GM19043 (cell line): Measurements from ENCODE around the gene STX16.
A peak's percentile ranks its signal among the peaks of the same experiment; 100 is the strongest.

Source experiments
- ATAC-seq: cut with Tn5 transposase; IDR thresholded peaks from one replicate; pipeline ENCODE4 v1.9.1; 2021; ENCODE audit warnings: low read depth; ENCODE audit not compliant: unreplicated experiment

STX16 gene

GRCh38 chr20:58673119-58673518 is 22.0 kb downstream of the STX16 start:
- no peak for ATAC-seq

GRCh38 chr20:58675146-58675584 is 24.1 kb downstream of the STX16 start:
- ATAC-seq: no peak

- no peak for ATAC-seq
Measured at GRCh38 chr20:58675641-58676040, 24.6 kb downstream of the STX16 start.

- ATAC-seq: no peak
Measured at GRCh38 chr20:58676161-58676560, 25.1 kb downstream of the STX16 start.

- ATAC-seq: no peak
Measured at GRCh38 chr20:58677079-58677604, 26.1 kb downstream of the STX16 start.

GRCh38 chr20:58677808-58678207 is 26.7 kb downstream of the STX16 start:
- ATAC-seq: no peak

GRCh38 chr20:58678806-58679205 is 27.7 kb downstream of the STX16 start:
- no peak for ATAC-seq

- no peak for ATAC-seq
Measured at GRCh38 chr20:58682656-58683531, 31.8 kb downstream of the STX16 start.

- no peak for ATAC-seq
Measured at GRCh38 chr20:58684291-58684690, 33.2 kb downstream of the STX16 start.

GRCh38 chr20:58685988-58686387 is 34.9 kb downstream of the STX16 start:
- ATAC-seq: no peak

GRCh38 chr20:58688414-58688813 is 37.3 kb downstream of the STX16 start:
- no peak for ATAC-seq

GRCh38 chr20:58688840-58689239 is 37.8 kb downstream of the STX16 start:
- ATAC-seq: no peak

- ATAC-seq: no peak
Measured at GRCh38 chr20:58690396-58691135, 39.5 kb downstream of the STX16 start.

GRCh38 chr20:58691773-58692578 is 40.9 kb downstream of the STX16 start:
- ATAC-seq: no peak

GRCh38 chr20:58692579-58693225 is 41.6 kb downstream of the STX16 start, which contains the start of gene NPEPL1:
TSS of gene NPEPL1 (plus strand) at chr20:58692800. CDS start at chr20:58692901, 101 bp downstream.
- peak; percentile 81 for ATAC-seq

GRCh38 chr20:58693226-58694006 is 42.3 kb downstream of the STX16 start:
- ATAC-seq: peak; percentile 18

- ATAC-seq: no peak
Measured at GRCh38 chr20:58694241-58695083, 43.4 kb downstream of the STX16 start.

- ATAC-seq: no peak
Measured at GRCh38 chr20:58695084-58695722, 44.1 kb downstream of the STX16 start.
